Stimulated activated CD4-positive, alpha-beta T cell treated with anti-CD3 and anti-CD28 coated beads, Interleukin-2, amount 100 ng/mL, for 24 hours (primary cell): ENCODE data around the gene SNED1.

Experiments
- DNase-seq, 2 donors: peaks; one replicate each; pipeline ENCODE4 v3.0.0-alpha.2; 2020

SNED1 gene

DNA sequence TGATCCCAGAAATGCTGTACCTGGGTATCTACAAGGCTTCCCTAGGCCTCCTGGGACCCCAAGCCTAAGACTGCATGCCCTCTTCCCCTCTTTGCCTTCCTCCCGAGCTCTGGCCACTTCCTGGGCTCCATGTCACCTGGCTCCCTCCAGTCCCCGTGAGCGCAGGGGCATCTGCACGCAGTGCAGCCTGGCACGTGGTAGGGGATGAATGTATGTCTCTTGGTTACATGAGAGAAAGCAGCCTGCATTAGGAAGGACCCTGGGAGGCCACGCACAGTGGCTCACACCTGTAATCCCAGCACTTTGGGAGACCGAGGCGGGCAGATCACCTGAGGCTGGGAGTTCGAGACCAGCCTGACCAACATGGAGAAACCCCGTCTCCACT is 135.0 kb downstream of the SNED1 start:
- DNase-seq: no peak

DNA sequence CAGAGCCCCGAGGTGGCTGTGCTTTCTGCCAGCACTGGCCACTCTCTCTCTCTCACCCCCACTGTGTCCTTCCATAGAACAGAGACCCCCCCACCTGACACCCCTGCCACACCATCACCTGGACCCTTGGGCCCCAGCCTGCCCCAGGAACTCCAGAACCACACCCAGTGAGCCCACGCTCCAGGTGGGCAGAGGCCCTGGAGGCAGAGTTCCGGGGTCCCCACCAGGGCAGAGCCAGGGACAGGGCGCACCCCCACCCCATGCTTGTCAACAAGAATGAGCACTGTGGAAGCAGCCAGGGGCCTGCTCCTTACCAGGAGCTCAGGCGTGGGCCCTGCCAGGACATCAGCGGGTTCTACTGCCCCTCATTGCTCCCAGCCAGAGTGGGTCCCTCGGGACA is 136.3 kb downstream of the SNED1 start:
- no peak for DNase-seq

DNA sequence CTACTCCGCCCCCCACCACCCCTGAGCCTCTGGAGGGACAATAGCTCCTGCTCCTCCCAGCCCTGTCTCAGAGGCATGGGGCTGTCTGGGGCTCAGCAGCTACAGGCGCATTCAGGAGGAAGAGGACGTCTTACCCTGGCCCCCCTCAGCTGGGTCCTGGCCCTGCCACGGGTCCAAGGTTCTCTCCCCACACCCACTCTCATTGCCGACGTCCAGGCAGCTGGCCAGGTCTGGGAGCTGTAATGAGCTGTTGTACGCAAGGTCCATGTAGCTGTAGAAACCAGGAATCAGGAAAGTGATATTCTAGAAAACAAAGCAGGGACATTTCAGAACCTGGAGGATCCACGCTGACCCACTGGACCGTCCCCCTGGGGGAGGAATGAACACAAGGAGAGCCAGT is 137.3 kb downstream of the SNED1 start:
- no peak for DNase-seq

DNA sequence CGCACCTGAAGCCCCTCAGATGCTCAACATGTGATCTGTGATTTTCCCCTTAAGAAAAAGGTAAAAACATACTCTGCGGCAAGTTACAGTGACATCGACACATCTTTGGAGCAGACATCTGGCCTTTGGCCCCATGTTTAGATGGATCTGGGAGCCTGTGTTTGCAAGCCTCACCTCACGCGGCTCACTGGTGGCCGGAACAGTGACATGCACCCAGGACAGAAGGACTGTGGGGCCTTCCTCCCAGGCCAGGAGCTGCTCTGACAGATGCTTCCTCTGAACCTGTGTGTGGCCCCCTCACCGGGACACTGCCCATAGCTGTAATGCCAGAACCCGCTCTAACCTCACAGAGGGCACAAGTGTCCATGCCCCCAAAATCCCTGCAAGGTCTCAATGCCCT is 137.8 kb downstream of the SNED1 start:
- DNase-seq: no peak

DNA sequence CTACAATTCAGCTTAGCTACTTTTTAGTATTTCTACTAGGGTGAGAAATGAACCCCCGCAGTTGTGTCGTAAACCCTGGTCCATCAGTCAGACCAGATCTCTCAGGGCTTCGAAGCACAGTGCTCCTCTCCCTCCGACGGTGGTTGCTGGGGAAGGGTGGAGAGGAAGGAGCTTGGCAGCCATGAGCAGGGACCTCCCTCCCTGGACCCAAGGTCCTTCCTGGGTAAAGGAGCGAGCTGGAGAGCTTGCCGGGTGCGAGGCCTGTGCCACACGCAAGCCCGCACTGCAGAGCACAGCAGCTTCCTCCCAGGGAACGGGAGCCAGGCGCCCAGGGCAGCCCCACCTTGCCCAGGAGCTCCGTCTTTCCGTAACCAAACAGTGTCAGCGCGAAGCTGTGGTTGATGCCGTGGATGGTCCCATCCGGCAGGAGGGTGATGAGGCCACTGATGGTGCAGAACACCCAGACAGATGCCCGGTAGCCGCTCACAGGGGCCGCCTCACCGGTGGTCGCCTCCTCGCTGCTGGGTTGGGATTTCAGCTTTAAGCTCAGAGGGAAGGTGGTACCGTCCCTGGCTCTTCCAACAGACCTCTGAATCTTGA is 138.3 kb downstream of the SNED1 start:
- DNase-seq: no peak

DNA sequence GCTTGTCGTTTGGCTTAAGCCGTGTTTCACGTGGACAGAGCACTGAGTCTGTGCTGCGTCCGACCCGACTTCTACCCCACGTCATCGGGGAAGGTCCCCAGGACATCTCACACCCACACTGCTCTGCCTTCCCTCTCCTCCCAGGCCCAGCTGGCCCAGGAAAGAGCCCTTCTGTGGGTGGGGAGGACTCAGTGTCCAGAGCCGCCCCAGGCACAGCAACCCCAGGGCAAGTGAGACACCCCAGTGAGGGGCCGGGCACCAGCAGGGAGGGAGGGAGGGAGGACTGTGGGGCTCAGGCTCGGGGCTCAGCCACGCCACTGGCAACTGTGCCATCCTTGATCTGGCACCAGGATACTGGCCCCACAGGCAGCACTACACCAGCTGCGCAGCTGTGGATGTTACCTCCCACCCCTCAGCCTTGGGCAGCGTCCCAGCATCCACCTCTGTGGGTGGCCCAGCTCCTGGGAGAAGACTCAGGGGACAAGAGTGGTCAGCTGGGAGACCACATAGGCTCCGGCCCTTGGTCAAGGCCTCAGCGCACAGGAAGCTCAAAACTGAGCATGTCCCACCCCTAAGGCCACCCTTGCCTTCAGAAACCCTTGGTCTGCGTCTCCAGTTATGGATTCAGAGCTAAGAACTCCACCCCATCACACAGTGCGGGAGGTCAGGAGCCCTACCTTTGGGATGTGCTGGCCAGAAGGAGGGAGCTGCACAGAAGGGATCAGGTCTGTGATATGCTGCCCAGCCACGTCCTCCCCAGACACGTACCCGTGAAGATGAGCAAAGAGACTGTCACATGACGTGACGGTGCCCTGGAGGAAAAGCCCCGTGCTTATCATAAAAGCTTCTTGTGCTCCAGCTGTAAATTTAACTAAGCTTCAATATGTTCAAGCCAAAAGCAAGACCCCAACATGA is 139.1 kb downstream of the SNED1 start:
- DNase-seq: no peak

DNA sequence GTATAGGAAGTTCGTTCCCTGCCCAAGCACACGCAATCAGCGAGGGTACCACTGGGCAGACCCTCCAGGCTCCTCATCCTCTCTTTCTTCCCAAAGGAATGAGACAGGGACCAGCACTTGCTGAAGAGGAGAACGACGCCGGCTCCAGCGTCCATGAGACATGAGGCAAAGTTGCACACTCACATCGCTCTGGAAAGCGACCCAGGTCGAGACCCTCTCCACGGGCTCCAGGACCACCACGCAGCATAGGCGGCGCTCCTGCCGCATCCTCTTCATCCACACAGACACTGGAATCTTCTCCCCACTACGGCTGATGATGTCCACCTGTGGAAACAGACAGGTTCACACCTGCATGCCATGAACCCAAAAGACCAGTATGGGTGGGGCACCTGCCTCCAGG is 140.1 kb downstream of the SNED1 start:
- DNase-seq: no peak

DNA sequence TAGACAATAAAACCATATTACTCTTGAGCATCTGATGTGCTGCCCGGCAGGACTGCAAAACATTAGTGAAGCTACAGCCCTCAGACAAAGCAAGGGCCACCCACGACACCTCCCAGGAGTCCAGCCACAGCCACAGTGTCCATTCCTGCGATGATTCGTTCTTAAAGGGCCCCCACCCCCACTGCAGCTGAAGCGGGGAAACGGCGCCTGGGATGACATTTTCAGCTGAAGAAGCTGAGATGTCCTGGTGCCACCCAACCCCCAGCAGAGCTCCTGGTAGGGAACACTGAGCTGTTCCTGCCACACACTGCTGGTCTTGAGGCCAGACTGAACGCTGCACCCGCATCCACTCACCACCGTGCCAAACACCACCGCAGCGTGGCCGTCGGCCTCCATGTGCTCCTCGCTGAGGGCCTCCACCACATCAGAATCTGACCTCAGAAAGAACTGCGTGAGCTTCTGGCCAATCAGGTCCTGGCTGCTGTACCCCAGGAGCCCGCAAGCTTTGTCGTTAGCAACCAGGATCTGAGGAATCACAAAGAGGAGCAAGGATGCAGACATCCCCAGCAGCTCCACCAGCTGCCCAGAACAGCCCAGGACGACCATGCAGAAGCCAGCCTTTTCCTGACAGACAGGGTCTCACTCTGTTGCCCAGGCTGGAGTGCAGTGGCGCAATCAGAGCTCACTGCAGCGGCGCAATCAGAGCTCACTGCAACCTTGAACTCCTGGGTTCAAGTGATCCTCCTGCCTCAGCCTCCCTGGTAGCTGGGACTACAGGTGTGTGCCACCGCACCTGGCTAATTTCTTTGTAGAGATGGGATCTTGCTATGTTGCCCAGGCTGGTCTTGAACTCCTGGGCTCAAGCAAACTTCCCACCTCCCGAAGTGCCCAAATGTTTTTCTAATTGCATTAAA is 141.4 kb downstream of the SNED1 start:
- DNase-seq: no peak

DNA sequence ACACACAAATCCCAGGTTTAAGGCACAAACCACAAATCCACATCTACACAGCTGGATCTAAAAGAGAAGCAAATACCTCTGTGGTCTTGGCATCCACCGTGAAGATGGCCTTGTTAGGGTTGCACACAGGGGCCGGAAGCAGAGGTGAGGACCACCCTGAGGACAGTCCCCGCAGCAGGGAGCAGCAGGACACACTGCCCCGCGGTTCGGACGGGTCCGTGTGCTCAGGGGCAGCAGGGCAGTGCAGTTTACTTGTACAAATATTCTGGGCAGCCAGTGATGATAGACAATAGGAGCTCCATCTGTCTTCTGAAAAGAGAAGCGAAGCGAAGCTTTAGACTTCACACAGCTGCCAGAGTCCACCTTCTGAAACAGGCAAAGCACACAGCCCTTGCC is 142.0 kb downstream of the SNED1 start:
- no peak for DNase-seq

DNA sequence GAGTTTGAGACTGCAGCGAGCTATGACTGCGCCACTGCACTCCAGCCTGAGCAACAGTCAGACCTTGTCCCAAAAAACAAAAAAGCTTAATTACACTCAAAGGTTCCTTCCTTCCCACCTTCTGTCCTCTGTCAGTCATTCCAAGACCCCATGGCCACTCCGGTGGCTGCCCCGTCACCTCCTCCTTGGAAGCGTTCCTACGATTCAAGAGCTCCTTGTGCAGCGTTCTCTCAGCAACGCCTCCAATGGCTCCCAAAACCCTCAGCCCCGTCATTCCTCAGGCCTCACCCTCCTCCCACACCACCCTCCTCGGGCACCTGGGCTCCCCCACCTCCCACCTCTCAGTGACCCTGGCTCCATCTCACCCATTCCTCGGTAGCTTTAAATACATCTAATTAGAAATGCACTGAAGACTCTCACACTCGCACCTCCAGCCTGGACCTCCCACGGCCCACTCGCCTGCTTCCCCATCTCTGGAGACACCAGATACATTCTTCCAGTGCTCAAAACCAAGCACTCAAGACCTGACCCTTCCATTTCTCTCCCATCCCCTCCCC is 142.9 kb downstream of the SNED1 start:
- DNase-seq: no peak

DNA sequence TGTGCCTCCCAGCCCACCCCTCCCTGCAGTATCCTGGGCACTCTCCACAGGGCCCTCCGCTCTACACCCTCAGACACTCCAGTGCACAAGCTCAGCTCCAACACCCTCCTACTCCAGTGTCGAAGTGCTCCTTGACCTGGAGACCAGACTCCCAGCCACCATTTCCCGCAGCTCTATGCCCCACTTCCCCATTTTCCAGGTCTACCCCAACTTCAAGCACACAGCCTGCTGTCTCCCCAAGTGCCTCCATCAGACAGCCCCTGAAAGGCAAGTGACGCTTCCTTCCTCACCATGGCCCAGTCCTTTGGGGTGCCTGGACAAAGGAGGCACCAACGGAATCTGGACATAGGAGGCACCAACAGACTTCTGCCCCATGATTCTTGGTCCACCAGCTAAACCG is 143.6 kb downstream of the SNED1 start:
- DNase-seq: no peak

DNA sequence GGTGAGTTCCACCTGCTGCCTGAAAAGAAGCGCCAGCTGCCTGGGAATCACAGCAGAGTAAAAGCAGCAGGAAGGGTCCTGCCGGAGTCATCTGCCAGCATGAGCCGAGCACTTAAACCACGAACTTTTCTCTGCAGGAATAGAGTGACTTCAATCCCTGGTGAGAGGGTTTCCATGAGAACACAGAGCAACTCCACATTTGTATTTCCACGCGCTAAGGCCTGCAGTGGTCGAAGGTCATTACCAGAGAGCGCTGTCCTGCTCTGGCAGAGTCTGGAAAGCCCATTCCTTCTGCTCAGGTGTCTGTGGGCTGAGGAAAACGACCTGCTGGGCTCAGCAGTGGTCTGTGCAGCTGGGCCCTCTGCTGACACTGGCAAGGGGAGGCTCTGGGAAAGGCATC is 144.2 kb downstream of the SNED1 start:
- no peak for DNase-seq
